IMR-90 (cell line): ENCODE results near the gene LY6G5C. TPM values are rescaled to one million over a fixed set of nuclear protein-coding genes. Genes with fewer than 3 reads are reported as not detected.

Experiments
- ATAC-seq: fragments of 200-7000 bp; cut with Tn5 transposase; 2 replicates; pipeline ENCODE4 v1.9.1; 2020; ENCODE audit warnings: low read depth, mild to moderate bottlenecking, moderate library complexity
- BruUV-seq: library from RNA; stranded (reverse); fragments of 400-500 nt; replicated peaks from 2 replicates; lab custom pipeline; 2021; lab: Mats Ljungman, UMichigan
- CTCF ChIA-PET: fragments of 300-600 bp; formaldehyde crosslinking; extraction: SDS; loops from one replicate; lab custom pipeline; 2021; ENCODE audit warnings: antibody characterized with exemption; lab: Yijun Ruan, JAX
- POLR2A ChIA-PET: fragments of 300-600 bp; sonication (Branson Sonifier 250); formaldehyde crosslinking; loops from one replicate; lab custom pipeline; 2022; ENCODE audit warnings: antibody characterized with exemption; ENCODE audit not compliant: unreplicated experiment; lab: Charles Lee
- DNase-seq: peaks from one replicate; pipeline ENCODE4 v3.0.0; 2013
- H2AFZ ChIP-seq: replicated peaks from 2 replicates; pipeline ENCODE3; 2013; ENCODE audit warnings: low read length, mild to moderate bottlenecking; ENCODE audit not compliant: poor library complexity
- H2AK5ac ChIP-seq: 2 replicates; pipeline ENCODE4 v1.6.1; 2013; ENCODE audit warnings: low read depth, low read length, inconsistent platforms
- H2AK9ac ChIP-seq: replicated peaks from 2 replicates; pipeline ENCODE3; 2013; ENCODE audit warnings: mild to moderate bottlenecking, low read depth, low read length, moderate library complexity; ENCODE audit not compliant: poor library complexity
- H2BK120ac ChIP-seq: 2 replicates; pipeline ENCODE4 v1.6.1; 2013; ENCODE audit warnings: low read depth, low read length, inconsistent platforms
- H2BK15ac ChIP-seq: 3 replicates; pipeline ENCODE4 v1.6.1; 2013; ENCODE audit warnings: low read depth, low read length, inconsistent platforms
- H2BK20ac ChIP-seq: 2 replicates; pipeline ENCODE4 v1.6.1; 2013; ENCODE audit warnings: low read depth, mild to moderate bottlenecking, inconsistent platforms, low read length, moderate library complexity
- H2BK5ac ChIP-seq: 2 replicates; pipeline ENCODE4 v1.6.1; 2013; ENCODE audit warnings: mild to moderate bottlenecking, low read depth, low read length, inconsistent platforms; ENCODE audit not compliant: poor library complexity, severe bottlenecking
- H3K14ac ChIP-seq: replicated peaks from 2 replicates; pipeline ENCODE4 v1.6.1; 2013; ENCODE audit warnings: low read depth, low read length, inconsistent platforms
- H3K18ac ChIP-seq: 2 replicates; pipeline ENCODE4 v1.6.1; 2013; ENCODE audit warnings: low read depth, low read length, control low read depth
- H3K23ac ChIP-seq: 2 replicates; pipeline ENCODE4 v1.6.1; 2013; ENCODE audit warnings: low read depth, low read length, inconsistent platforms
- H3K27ac ChIP-seq: 2 replicates; pipeline ENCODE4 v1.5.1; 2013; ENCODE audit warnings: mild to moderate bottlenecking, control low read depth, low read length; ENCODE audit not compliant: insufficient read depth
- H3K27me3 ChIP-seq: 2 replicates; pipeline ENCODE4 v1.6.1; 2013; ENCODE audit warnings: low read length; ENCODE audit not compliant: control insufficient read depth, insufficient read depth
- H3K36me3 ChIP-seq: 2 replicates; pipeline ENCODE4 v1.6.1; 2013; ENCODE audit warnings: low read length, mixed read lengths; ENCODE audit not compliant: control insufficient read depth, insufficient read depth
- H3K4ac ChIP-seq: 2 replicates; pipeline ENCODE4 v1.6.1; 2013; ENCODE audit warnings: low read depth, low read length, inconsistent platforms
- H3K4me1 ChIP-seq: 2 replicates; pipeline ENCODE4 v1.6.1; 2013; ENCODE audit warnings: low read length, mixed read lengths; ENCODE audit not compliant: control insufficient read depth, insufficient read depth
- H3K4me2 ChIP-seq: 2 replicates; pipeline ENCODE4 v1.6.1; 2013; ENCODE audit warnings: low read depth, mild to moderate bottlenecking, control low read depth, low read length, moderate library complexity
- H3K4me3 ChIP-seq: 2 replicates; pipeline ENCODE4 v1.5.1; 2013; ENCODE audit warnings: low read depth, mild to moderate bottlenecking, control low read depth, low read length, moderate library complexity; ENCODE audit not compliant: insufficient read depth
- H3K56ac ChIP-seq: 2 replicates; pipeline ENCODE4 v1.6.1; 2013; ENCODE audit warnings: low read length, inconsistent platforms; ENCODE audit not compliant: insufficient read depth; ENCODE audit errors: extremely low read depth
- H3K79me1 ChIP-seq, 2 experiments: 2 replicates each; pipeline ENCODE4 v1.6.1; 2013; ENCODE audit warnings: low read length in 2 of 2, inconsistent platforms in 1 of 2, low read depth in 1 of 2
- H3K9ac ChIP-seq: 2 replicates; pipeline ENCODE4 v1.6.1; 2013; ENCODE audit warnings: low read depth, low read length, control low read depth
- H3K9me1 ChIP-seq: 2 replicates; pipeline ENCODE4 v1.6.1; 2013; ENCODE audit warnings: low read length, inconsistent platforms; ENCODE audit not compliant: insufficient read depth
- H3K9me3 ChIP-seq: 2 replicates; pipeline ENCODE4 v1.6.1; 2013; ENCODE audit warnings: low read length; ENCODE audit not compliant: control insufficient read depth, insufficient read depth
- H4K20me1 ChIP-seq: 2 replicates; pipeline ENCODE4 v1.6.1; 2013; ENCODE audit warnings: low read length, inconsistent platforms; ENCODE audit not compliant: insufficient read depth
- H4K5ac ChIP-seq: 2 replicates; pipeline ENCODE4 v1.6.1; 2013; ENCODE audit warnings: mild to moderate bottlenecking, low read depth, low read length, control low read depth
- H4K8ac ChIP-seq, 2 experiments: 2 replicates each; pipeline ENCODE4 v1.6.1; 2013; ENCODE audit warnings: low read depth in 2 of 2, low read length in 2 of 2, control low read depth in 1 of 2, inconsistent platforms in 1 of 2
- H4K91ac ChIP-seq: 2 replicates; pipeline ENCODE4 v1.6.1; 2013; ENCODE audit warnings: low read depth, low read length, inconsistent platforms; ENCODE audit not compliant: insufficient read depth
- BHLHE40 ChIP-seq: fragments of 150-350 bp; IDR thresholded peaks from 2 replicates; pipeline ENCODE4 v1.6.1; 2016; ENCODE audit warnings: mild to moderate bottlenecking, low read depth, low read length
- CEBPB ChIP-seq: IDR thresholded peaks from 2 replicates; pipeline ENCODE4 v1.6.1; 2012; ENCODE audit warnings: low read depth, low read length, improper control_type of control experiment
- CHD1 ChIP-seq: IDR thresholded peaks from 2 replicates; pipeline ENCODE4 v1.6.1; 2012; ENCODE audit warnings: low read depth, low read length, improper control_type of control experiment
- CTCF ChIP-seq: conservative IDR thresholded peaks from 2 replicates; pipeline ENCODE4 v1.5.1; 2012; ENCODE audit warnings: mild to moderate bottlenecking, low read depth, low read length, improper control_type of control experiment
- FOS ChIP-seq: fragments of 150-350 bp; IDR thresholded peaks from 2 replicates; pipeline ENCODE4 v1.6.1; 2016; ENCODE audit warnings: low read depth, low read length
- MAFK ChIP-seq: IDR thresholded peaks from 2 replicates; pipeline ENCODE4 v1.6.1; 2012; ENCODE audit warnings: low read depth, low read length, improper control_type of control experiment
- MAZ ChIP-seq: IDR thresholded peaks from 2 replicates; pipeline ENCODE4 v1.6.1; 2012; ENCODE audit warnings: low read depth, mild to moderate bottlenecking, low read length, improper control_type of control experiment, moderate library complexity, borderline replicate concordance
- MXI1 ChIP-seq: IDR thresholded peaks from 2 replicates; pipeline ENCODE4 v1.6.1; 2012; ENCODE audit warnings: low read depth, mild to moderate bottlenecking, low read length, moderate library complexity, borderline replicate concordance
- NFE2L2 ChIP-seq: fragments of 150-350 bp; IDR thresholded peaks from 2 replicates; pipeline ENCODE4 v1.6.1; 2016; ENCODE audit warnings: low read depth, mild to moderate bottlenecking, low read length
- POLR2A ChIP-seq: IDR thresholded peaks from 2 replicates; pipeline ENCODE4 v1.6.1; 2012; ENCODE audit warnings: mild to moderate bottlenecking, low read depth, low read length
- RAD21 ChIP-seq: IDR thresholded peaks from 2 replicates; pipeline ENCODE4 v1.6.1; 2012; ENCODE audit warnings: low read length, improper control_type of control experiment
- RCOR1 ChIP-seq: IDR thresholded peaks from 2 replicates; pipeline ENCODE4 v1.6.1; 2012; ENCODE audit warnings: mild to moderate bottlenecking, low read length, improper control_type of control experiment; ENCODE audit not compliant: insufficient replicate concordance
- RFX5 ChIP-seq: IDR thresholded peaks from 2 replicates; pipeline ENCODE4 v1.8.0; 2012; ENCODE audit warnings: low read depth, mild to moderate bottlenecking, low read length, moderate library complexity
- SMC3 ChIP-seq: fragments of 150-350 bp; IDR thresholded peaks from 2 replicates; pipeline ENCODE4 v1.6.1; 2016; ENCODE audit warnings: low read depth, mild to moderate bottlenecking, antibody characterized with exemption, low read length, moderate library complexity
- USF2 ChIP-seq: fragments of 150-350 bp; IDR thresholded peaks from 2 replicates; pipeline ENCODE4 v1.6.1; 2017; ENCODE audit warnings: mild to moderate bottlenecking, antibody characterized with exemption, low read length, low read depth
- WGBS, 2 experiments: methylation state at CpG; one replicate each; pipeline versions ENCODE4 v1.1.5 to v1.1.7; 2013; ENCODE audit warnings: missing lambda C conversion rate in 2 of 2; ENCODE audit not compliant: insufficient read length in 1 of 2; ENCODE audit errors: extremely low coverage in 2 of 2; 5-methylcytosine and 5-hydroxymethylcytosine counted together
- dilution Hi-C: fragments of 300-500 bp; cut with HindIII; formaldehyde crosslinking; loops from one replicate; pipeline ENCODE4 v1.14.3; 2018; ENCODE audit warnings: low sequenced_read_pairs; ENCODE audit not compliant: unreplicated experiment
- in situ Hi-C: fragments of 300-500 bp; cut with MboI; formaldehyde crosslinking; loops from 3 replicates; pipeline ENCODE4 v1.14.3; 2019; ENCODE audit warnings: low sequenced_read_pairs, inconsistent platforms, mixed read lengths
- intact Hi-C: fragments of 100-400 bp; cut with micrococcal nuclease; formaldehyde crosslinking; loops from 2 replicates; pipeline ENCODE4 v1.10.0; 2022
- polyA plus RNA-seq, 3 experiments: library from polyadenylated mRNA; depleted of rRNA; stranded (reverse); fragments of >200 nt; gene quantifications; 2 replicates each; pipeline ENCODE4 v1.2.3, GENCODE V29; 2012; ENCODE audit warnings: low replicate concordance in 1 of 3
- total RNA-seq: library from RNA; depleted of rRNA; stranded (reverse); fragments of >200 nt; gene quantifications from 2 replicates; pipeline ENCODE4 v1.2.3, GENCODE V29; 2012
- TF ChIP-seq, protein P1 (sequence below): fragments of 150-350 bp; IDR thresholded peaks from 2 replicates; pipeline ENCODE4 v1.6.1; 2016; ENCODE audit warnings: low read depth, mild to moderate bottlenecking, low read length, moderate library complexity, borderline replicate concordance

The LY6G5C gene
- total and polyA plus RNA-seq, 2 of the 4 experiments (the other 2 are of a cell fraction), result 0.18 to 2.0 TPM

- no peak overlapping the region for H4K91ac ChIP-seq
- POLR2A ChIA-PET, result no interaction called here
- ATAC-seq, result 0 out of 2 replicates have a peak, but pooled peaks have one; percentile 17
Measured at GRCh38 chr6:31713991-31714684, 33.3 kb upstream of the LY6G5C start.

More at GRCh38 chr6:31713991-31714684, 33.3 kb upstream of the LY6G5C start:
- no peaks in the 10 kb centered on the region for H3K9me1 ChIP-seq
- H4K5ac ChIP-seq, result no peak overlapping the region
- no peak overlapping the region for H2BK5ac ChIP-seq
- dilution Hi-C loops (no loop called here), in situ Hi-C loops (no loop called here), intact Hi-C loops (no loop called here)
- WGBS, 2 experiments, result 20% methylated on average over 1 of the region's 5 CpGs; no CpG with 5 or more reads in 1 of the 2 experiments
- no peak overlapping the region for H2BK20ac ChIP-seq
- no peak overlapping the region for H3K4ac ChIP-seq
- H3K56ac ChIP-seq, result no peak overlapping the region
- no peak overlapping the region for H3K9ac ChIP-seq
- H3K79me1 ChIP-seq, result no peaks in the 10 kb centered on the region
- H3K18ac ChIP-seq, result no peak overlapping the region
- no peak overlapping the region for H2AFZ ChIP-seq
- no peaks in the 10 kb centered on the region for H3K9me3 ChIP-seq
- no peak for DNase-seq
- H3K4me1 ChIP-seq, result no peaks in the 10 kb centered on the region
- TF ChIP-seq FOS (no peak), BHLHE40 (no peak), RFX5 (no peak), NFE2L2 (no peak), RAD21 (no peak), CTCF (no peak), SMC3 (no peak), CHD1 (no peak), MAZ (no peak), RCOR1 (no peak), CEBPB (no peak), POLR2A (no peak), MAFK (no peak), USF2 (no peak), MXI1 (no peak)
- TF ChIP-seq, protein P1, sequence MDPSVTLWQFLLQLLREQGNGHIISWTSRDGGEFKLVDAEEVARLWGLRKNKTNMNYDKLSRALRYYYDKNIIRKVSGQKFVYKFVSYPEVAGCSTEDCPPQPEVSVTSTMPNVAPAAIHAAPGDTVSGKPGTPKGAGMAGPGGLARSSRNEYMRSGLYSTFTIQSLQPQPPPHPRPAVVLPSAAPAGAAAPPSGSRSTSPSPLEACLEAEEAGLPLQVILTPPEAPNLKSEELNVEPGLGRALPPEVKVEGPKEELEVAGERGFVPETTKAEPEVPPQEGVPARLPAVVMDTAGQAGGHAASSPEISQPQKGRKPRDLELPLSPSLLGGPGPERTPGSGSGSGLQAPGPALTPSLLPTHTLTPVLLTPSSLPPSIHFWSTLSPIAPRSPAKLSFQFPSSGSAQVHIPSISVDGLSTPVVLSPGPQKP, result no peak
- H2AK9ac ChIP-seq, result no peak overlapping the region
- H3K23ac ChIP-seq, result peak overlapping the region; percentile 59; the same call in 1 of the 2 replicates
- no peak overlapping the region for H3K14ac ChIP-seq
- H3K4me2 ChIP-seq, result no peak overlapping the region
- no peak overlapping the region for H2BK120ac ChIP-seq
- no peak overlapping the region for H2AK5ac ChIP-seq
- no peak overlapping the region for H3K4me3 ChIP-seq
- H4K8ac ChIP-seq, result no peak overlapping the region
- CTCF ChIA-PET, result no interaction called here
- BruUV-seq, result no TSS peak
- H3K27ac ChIP-seq, result no peak overlapping the region
- H4K20me1 ChIP-seq, result no peaks in the 10 kb centered on the region; the same call in 1 of the 2 replicates
- H3K27me3 ChIP-seq, result peaks cover 37% of the 10 kb centered on the region
- H3K36me3 ChIP-seq, result no peaks in the 10 kb centered on the region
- H2BK15ac ChIP-seq, result no peak overlapping the region
